ENCODE data around the gene GNG7. TPM values are rescaled to one million over a fixed set of nuclear protein-coding genes. Genes with fewer than 3 reads are reported as not detected.

GNG7 gene
- total RNA-seq, 1 donor from 2014 or later: 1.8 TPM

GRCh38 chr19:2685204-2685704 lies 17.2 kb downstream of the GNG7 start:
- H3K27me3 Mint-ChIP-seq (ENCODE audit: low read depth, unreplicated experiment): peaks cover 5% of the 10 kb centered on the region
- Histone ChIP-seq H3K79me2 (ENCODE audit: insufficient read depth, low read length) (no peaks in the 10 kb centered on the region), H3K9ac (ENCODE audit: low read length) (no peak overlapping the region), H3K4me1 (ENCODE audit: insufficient read depth, low read length) (no peaks in the 10 kb centered on the region), H3K36me3 (ENCODE audit: insufficient read depth, low read length) (no peaks in the 10 kb centered on the region), H2AFZ (ENCODE audit: low read depth, low read length) (peak overlapping the region; percentile 56), H3K27me3 (ENCODE audit: insufficient read depth, low read length) (no peaks in the 10 kb centered on the region), H3K4me3 (ENCODE audit: insufficient read depth, low read depth, low read length) (no peak overlapping the region), H4K20me1 (ENCODE audit: insufficient read depth, low read length) (no peaks in the 10 kb centered on the region), H3K27ac (ENCODE audit: low read depth, low read length) (no peak overlapping the region), H3K9me3 (ENCODE audit: insufficient read depth, low read depth, low read length) (no peaks in the 10 kb centered on the region), H3K4me2 (ENCODE audit: low read length) (peak overlapping the region; percentile 54)
- H3K4me3 Mint-ChIP-seq (ENCODE audit: unreplicated experiment): no peak overlapping the region
- TF ChIP-seq, protein P1, sequence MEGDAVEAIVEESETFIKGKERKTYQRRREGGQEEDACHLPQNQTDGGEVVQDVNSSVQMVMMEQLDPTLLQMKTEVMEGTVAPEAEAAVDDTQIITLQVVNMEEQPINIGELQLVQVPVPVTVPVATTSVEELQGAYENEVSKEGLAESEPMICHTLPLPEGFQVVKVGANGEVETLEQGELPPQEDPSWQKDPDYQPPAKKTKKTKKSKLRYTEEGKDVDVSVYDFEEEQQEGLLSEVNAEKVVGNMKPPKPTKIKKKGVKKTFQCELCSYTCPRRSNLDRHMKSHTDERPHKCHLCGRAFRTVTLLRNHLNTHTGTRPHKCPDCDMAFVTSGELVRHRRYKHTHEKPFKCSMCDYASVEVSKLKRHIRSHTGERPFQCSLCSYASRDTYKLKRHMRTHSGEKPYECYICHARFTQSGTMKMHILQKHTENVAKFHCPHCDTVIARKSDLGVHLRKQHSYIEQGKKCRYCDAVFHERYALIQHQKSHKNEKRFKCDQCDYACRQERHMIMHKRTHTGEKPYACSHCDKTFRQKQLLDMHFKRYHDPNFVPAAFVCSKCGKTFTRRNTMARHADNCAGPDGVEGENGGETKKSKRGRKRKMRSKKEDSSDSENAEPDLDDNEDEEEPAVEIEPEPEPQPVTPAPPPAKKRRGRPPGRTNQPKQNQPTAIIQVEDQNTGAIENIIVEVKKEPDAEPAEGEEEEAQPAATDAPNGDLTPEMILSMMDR (IDR thresholded peaks at IDR 0.05; ENCODE audit: insufficient read depth, low read depth, low read length): no peak
- TF ChIP-seq EZH2 (IDR thresholded peaks at IDR 0.05; ENCODE audit: insufficient read depth, low read length): no peak
- H3K27ac Mint-ChIP-seq (ENCODE audit: unreplicated experiment): no peak overlapping the region
- peaks cover 9% of the 10 kb centered on the region for H3K36me3 Mint-ChIP-seq (ENCODE audit: low read depth, unreplicated experiment)
- no peaks in the 10 kb centered on the region for H3K4me1 Mint-ChIP-seq (ENCODE audit: low read depth, unreplicated experiment)
- DNase-seq (ENCODE audit: low read depth) (no peak), FAIRE-seq (no peak)
- H3K9me3 Mint-ChIP-seq (ENCODE audit: unreplicated experiment): peaks cover 4% of the 10 kb centered on the region

DNA sequence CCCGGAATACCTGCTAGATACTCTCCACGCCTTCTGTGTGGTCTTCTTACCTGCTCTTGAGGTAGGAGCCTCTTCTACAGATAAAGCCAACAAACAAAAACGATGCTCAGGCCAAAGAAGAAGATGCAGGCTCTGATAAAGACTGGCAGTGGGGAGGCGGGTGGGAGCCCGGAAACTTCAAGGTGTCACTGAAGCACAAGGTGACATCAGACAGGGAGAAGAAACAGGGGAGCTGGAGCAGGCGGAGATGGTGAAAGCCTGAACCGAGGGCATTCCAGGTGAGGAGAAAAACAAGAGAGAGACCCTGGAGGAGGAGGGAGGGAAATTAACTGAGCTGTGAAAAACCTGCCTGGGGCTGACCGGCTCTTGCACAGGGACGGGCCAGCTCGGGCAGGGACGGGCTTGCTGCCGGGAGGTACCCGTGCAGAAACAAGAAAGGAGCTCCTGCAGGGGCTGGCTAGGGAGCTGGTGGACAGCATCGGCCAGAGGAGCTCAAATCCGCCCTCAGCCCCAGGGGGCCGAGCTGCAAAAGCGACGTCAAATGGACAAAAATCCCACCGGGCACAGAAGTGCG lies 19.0 kb downstream of the GNG7 start:
- Mint-ChIP-seq H3K9me3 (ENCODE audit: unreplicated experiment) (peaks cover 11% of the 10 kb centered on the region), H3K4me1 (ENCODE audit: low read depth, unreplicated experiment) (no peaks in the 10 kb centered on the region), H3K36me3 (ENCODE audit: low read depth, unreplicated experiment) (peaks cover 9% of the 10 kb centered on the region), H3K27me3 (ENCODE audit: low read depth, unreplicated experiment) (peaks cover 14% of the 10 kb centered on the region), H3K4me3 (ENCODE audit: unreplicated experiment) (no peak overlapping the region), H3K27ac (ENCODE audit: unreplicated experiment) (no peak overlapping the region)
- H3K27me3 ChIP-seq (ENCODE audit: insufficient read depth, low read length): no peaks in the 10 kb centered on the region
- no peaks in the 10 kb centered on the region for H3K4me1 ChIP-seq (ENCODE audit: insufficient read depth, low read length)
- no peak overlapping the region for H3K9ac ChIP-seq (ENCODE audit: low read length)
- FAIRE-seq (no peak), DNase-seq (ENCODE audit: low read depth) (no peak)
- TF ChIP-seq, protein P1 (IDR thresholded peaks at IDR 0.05; ENCODE audit: insufficient read depth, low read depth, low read length): no peak
- TF ChIP-seq EZH2 (IDR thresholded peaks at IDR 0.05; ENCODE audit: insufficient read depth, low read length): no peak
- no peaks in the 10 kb centered on the region for H4K20me1 ChIP-seq (ENCODE audit: insufficient read depth, low read length)
- no peaks in the 10 kb centered on the region for H3K9me3 ChIP-seq (ENCODE audit: insufficient read depth, low read depth, low read length)
- H3K36me3 ChIP-seq (ENCODE audit: insufficient read depth, low read length): no peaks in the 10 kb centered on the region
- no peak overlapping the region for H3K4me3 ChIP-seq (ENCODE audit: insufficient read depth, low read depth, low read length)
- no peak overlapping the region for H2AFZ ChIP-seq (ENCODE audit: low read depth, low read length)
- H3K79me2 ChIP-seq (ENCODE audit: insufficient read depth, low read length): no peaks in the 10 kb centered on the region
- no peak overlapping the region for H3K27ac ChIP-seq (ENCODE audit: low read depth, low read length)
- H3K4me2 ChIP-seq (ENCODE audit: low read length): no peak overlapping the region

- peaks cover 6% of the 10 kb centered on the region for H3K27me3 ChIP-seq (ENCODE audit: insufficient read depth, low read length)
- H3K4me2 ChIP-seq (ENCODE audit: low read length): no peak overlapping the region
- H3K9ac ChIP-seq (ENCODE audit: low read length): no peak overlapping the region
- no peak for FAIRE-seq
- DNase-seq (ENCODE audit: low read depth): no peak
- H3K27ac ChIP-seq (ENCODE audit: low read depth, low read length): no peak overlapping the region
- Mint-ChIP-seq H3K9me3 (ENCODE audit: unreplicated experiment) (peaks cover 7% of the 10 kb centered on the region), H3K4me3 (ENCODE audit: unreplicated experiment) (no peak overlapping the region), H3K4me1 (ENCODE audit: low read depth, unreplicated experiment) (no peaks in the 10 kb centered on the region), H3K27me3 (ENCODE audit: low read depth, unreplicated experiment) (peaks cover 26% of the 10 kb centered on the region), H3K27ac (ENCODE audit: unreplicated experiment) (no peak overlapping the region), H3K36me3 (ENCODE audit: low read depth, unreplicated experiment) (peaks cover 9% of the 10 kb centered on the region)
- TF ChIP-seq, protein P1 (IDR thresholded peaks at IDR 0.05; ENCODE audit: insufficient read depth, low read depth, low read length): no peak
- no peak for TF ChIP-seq EZH2 (IDR thresholded peaks at IDR 0.05; ENCODE audit: insufficient read depth, low read length)
- H3K9me3 ChIP-seq (ENCODE audit: insufficient read depth, low read depth, low read length): no peaks in the 10 kb centered on the region
- H2AFZ ChIP-seq (ENCODE audit: low read depth, low read length): no peak overlapping the region
- no peaks in the 10 kb centered on the region for H3K4me1 ChIP-seq (ENCODE audit: insufficient read depth, low read length)
- no peaks in the 10 kb centered on the region for H3K36me3 ChIP-seq (ENCODE audit: insufficient read depth, low read length)
- no peaks in the 10 kb centered on the region for H3K79me2 ChIP-seq (ENCODE audit: insufficient read depth, low read length)
- no peak overlapping the region for H3K4me3 ChIP-seq (ENCODE audit: insufficient read depth, low read depth, low read length)
- H4K20me1 ChIP-seq (ENCODE audit: insufficient read depth, low read length): no peaks in the 10 kb centered on the region
Measured at GRCh38 chr19:2680808-2681207, 21.7 kb downstream of the GNG7 start.

Measured in astrocyte (in vitro differentiated cells and primary cell).